HG03139 (cell line): ENCODE data around the gene PSMG2.
"Not testable (repeated sequence)": the region's sequence is repeated elsewhere in the genome, so short reads cannot be mapped to it uniquely, and the experiment has no call there.

Source experiments
- ATAC-seq: cut with Tn5 transposase; IDR thresholded peaks from one replicate; pipeline ENCODE4 v1.9.1; 2021; ENCODE audit not compliant: unreplicated experiment

PSMG2 gene

GRCh38 chr18:12721495-12722275 lies 18.8 kb downstream of the PSMG2 start:
- ATAC-seq, result no peak

- no peak for ATAC-seq
These were observed 19.9 kb downstream of the PSMG2 start for GRCh38 chr18:12722731-12723130.

DNA sequence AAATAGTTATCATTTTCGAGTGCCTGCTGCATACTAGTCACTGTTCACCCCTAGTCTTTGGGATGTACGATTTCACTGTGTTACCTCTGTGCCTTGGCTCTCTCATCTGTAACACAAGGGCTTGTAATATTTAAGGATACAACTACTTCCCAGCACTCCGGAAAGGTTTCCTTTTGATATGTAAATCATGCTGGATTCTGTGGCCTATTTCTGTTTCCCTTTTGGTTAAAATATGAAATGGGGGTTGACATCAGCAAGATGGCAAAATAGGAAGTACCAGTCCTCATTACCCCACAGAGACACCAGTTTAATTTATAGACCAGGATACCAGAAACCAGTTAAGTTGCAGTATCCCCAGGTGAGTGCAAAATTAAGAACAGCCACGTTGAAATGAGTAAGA lies 23.5 kb downstream of the PSMG2 start:
- no peak for ATAC-seq

- no peak for ATAC-seq
These were observed 24.1 kb downstream of the PSMG2 start for GRCh38 chr18:12726774-12727550.

- ATAC-seq, result no peak
These were observed 34.5 kb downstream of the PSMG2 start for GRCh38 chr18:12737243-12737902.

GRCh38 chr18:12741351-12741750 lies 38.5 kb downstream of the PSMG2 start:
- ATAC-seq, result no peak

GRCh38 chr18:12742453-12742852 lies 39.6 kb downstream of the PSMG2 start:
- ATAC-seq, result no peak

DNA sequence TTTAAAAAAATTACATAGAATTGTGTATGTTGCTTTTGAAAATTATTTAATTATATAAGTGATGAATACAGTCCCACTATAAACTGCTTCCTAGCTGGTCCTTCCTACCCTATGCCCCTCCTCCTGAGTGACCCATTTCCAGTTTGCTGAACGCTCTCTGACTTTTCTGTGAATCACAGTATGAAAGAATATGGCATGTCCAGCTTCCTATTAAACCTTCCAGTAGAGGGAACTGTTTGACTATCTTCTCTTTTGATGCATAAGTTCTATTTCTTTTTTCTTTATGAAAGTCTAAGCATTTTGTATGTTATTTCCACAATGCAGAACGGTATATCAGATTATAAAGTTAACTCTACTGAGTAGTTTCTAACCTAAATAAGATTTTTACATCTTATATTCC lies 41.3 kb downstream of the PSMG2 start:
- no peak for ATAC-seq

- no peak for ATAC-seq
These were observed 42.4 kb downstream of the PSMG2 start for GRCh38 chr18:12745095-12745795.

- no peak for ATAC-seq
These were observed 44.9 kb downstream of the PSMG2 start for GRCh38 chr18:12747530-12748315.

DNA sequence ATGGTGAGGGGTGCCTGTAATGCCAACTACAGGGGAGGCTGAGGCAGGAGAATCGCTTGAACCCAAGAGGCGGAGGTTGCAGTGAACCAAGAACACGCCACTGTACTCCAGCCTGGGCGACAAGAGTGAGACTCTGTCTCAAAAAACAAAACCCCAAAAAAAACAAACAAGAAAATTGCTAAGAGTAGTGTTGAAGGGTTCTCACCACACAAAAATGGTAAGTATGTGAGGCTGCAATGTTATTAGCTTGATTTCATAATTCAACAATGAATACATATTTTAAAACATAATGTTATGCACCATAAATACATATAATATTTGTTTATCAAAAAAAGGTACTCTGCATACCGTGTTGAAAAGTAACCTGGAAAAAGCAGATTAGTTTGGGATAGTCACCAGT lies 45.8 kb downstream of the PSMG2 start:
- no peak for ATAC-seq

GRCh38 chr18:12749121-12749520 lies 46.3 kb downstream of the PSMG2 start:
- ATAC-seq, result no peak

DNA sequence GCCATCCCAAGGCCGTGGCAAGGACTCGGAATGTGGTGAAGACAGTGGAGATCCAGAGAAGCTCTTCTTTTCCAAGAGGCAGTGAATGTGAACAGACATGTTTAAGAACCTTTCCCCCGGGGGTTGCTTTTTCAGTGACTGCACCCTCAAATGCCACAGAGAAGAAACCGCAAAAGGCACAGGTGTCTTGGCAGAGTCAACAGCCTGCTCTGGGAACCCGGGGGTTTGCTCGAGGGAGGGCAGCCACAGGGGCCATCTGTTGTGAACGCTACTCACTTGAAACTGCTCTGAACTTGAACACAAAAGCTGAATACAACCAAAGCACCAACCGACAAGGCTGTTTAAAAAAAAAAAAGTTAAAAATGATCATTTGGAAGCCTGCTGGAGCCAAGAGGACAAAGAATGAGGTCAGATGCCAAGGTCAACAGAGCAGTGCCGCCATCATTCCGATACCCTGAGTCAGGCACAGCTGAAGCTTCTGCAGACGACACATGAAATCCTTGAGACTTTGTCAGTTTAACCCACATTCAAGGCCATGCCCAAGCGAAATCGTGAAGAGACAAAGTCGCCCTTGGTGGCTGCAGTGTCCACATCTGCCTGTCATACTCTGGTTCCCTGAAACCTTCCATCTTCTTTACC lies 47.4 kb downstream of the PSMG2 start:
- ATAC-seq, result no peak

DNA sequence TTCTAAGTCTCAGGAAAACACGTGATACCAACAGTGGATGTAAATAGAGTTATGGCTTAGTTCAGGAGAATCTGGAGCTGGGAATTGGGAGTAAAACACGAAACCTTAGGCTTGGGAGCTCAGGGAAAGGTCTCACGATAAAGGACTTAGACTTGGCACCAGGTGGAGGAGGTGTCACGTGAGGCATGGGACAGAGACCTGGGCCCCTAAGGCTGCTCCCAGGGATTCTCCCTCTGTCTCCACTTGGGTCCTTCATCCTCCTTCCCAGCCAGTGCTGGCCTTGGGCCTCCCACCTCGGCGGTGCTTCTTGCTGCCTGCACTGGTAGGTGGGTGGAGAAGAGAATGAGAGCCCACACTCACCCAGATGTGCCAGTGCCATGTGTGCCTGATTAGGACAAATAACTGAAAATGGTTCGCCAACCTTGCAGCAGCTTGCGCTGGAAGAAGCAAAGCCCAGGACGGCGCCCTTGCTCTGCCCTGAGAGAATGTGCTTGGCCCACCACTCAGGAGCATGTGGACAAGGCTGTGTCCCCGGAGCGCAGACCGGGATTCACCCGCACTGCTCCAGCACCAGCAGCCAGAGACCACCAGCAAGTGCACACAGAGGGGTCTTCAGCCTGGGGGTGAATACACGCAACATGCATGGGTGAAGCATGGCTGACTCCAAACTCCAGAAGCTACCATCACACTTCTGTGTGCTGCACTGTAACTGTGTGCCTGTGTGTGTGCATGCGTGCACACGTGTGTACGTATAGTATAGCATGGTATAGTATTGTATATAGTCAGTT lies 48.1 kb downstream of the PSMG2 start:
- ATAC-seq, result no peak

DNA sequence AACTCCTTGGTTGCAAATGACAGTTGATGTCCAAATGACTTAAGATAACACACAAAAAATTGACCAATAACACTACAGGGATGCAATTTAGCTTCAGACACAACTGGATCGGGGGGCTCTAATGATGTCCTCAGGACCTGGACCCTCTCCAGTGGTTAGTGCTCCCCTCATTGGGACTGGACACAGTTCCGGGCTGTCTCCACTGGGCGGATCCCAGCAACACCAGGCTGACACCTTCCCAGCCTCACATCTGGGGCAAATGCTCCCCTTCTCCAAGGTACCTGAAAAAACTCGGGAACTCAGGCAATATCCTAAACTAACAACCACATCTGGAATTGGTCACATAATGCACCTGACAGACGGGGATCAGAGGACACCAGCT lies 48.7 kb downstream of the PSMG2 start:
- no peak for ATAC-seq

- no peak for ATAC-seq
These were observed 49.0 kb downstream of the PSMG2 start for GRCh38 chr18:12751891-12752290.

DNA sequence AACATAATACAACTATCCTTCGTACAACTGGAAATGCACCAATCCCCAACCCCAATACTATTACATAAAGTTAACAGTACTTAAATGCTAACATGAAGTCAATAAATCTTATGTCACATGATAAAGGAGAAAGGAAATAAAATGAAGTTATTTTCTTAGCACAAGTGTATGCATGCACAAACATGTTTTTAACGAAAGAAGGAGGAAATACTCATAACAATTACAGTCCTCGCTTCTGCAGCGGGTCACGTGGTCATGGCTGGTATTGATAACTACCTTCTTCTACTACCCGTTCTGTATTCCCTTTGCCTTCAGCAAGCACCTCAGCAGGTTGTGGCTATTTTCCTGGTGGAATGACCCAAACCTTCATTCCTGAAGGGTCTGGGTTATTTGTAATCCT lies 51.7 kb downstream of the PSMG2 start:
- ATAC-seq, result no peak

DNA sequence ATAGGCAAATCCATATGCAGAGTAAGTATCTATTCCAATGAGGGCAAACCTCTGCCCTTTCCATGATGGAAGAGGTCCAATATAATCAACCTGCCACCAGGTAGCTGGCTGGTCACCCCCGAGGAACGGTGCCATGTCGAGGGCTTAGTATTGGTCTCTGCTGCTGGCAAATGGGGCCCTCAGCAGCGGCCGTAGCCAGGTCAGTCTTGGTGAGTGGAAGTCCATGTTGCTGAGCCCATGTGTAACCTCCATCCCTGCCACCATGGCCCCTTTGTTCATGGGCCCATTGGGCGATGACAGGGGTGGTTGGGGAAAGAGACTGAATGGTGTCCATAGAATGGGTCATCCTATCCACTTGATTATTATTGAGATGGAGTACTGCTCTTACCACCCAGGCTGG lies 52.8 kb downstream of the PSMG2 start:
- not testable (repeated sequence) for ATAC-seq

DNA sequence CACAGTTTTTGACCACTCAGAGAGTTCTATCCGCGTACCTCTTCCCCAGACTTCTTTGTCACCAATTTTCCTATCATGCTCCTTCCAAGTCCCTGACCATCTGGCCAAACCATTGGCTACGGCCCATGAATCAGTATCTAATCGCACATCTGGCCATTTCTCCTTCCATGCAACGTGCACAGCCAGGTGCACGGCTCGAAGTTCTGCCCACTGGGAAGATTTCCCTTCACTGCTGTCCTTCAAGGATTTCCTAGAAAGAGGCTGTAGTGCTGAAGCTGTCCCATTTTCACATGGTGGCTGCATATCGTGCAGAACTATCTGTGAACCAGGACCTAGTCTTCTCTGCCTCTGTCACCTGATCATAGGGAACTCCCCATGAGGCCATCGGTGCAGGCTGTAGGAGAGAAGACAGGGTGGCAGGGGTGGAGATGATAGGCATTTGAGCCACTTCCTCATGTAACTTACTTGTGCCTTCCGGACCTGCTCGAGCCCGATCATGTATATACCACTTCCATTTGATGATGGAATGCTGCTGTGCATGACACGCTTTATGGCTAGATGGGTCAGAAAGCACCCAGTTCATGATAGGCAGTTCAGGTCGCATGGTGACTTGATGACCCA lies 53.9 kb downstream of the PSMG2 start:
- ATAC-seq, result not testable (repeated sequence)
